Ovary (tissue), 9 donors: ENCODE data around the gene EPX. TPM values are rescaled to one million over a fixed set of nuclear protein-coding genes. Genes with fewer than 3 reads are reported as not detected.

ENCODE experiments used
- DNase-seq, 5 donors: peaks; one replicate each; pipeline ENCODE4 v3.0.0-alpha.2; 2019 to 2020
- H3K27ac ChIP-seq, 2 donors: fragments of 200-600 bp; one replicate each; pipeline versions ENCODE4 v1.5.1 to v1.8.0; 2019 to 2022
- H3K27me3 ChIP-seq: fragments of 200-600 bp; one replicate; pipeline ENCODE4 v1.8.0; 2022
- H3K36me3 ChIP-seq: fragments of 200-600 bp; sonication (generic); one replicate; pipeline ENCODE4 v1.5.1; 2019
- H3K4me1 ChIP-seq: one replicate; pipeline ENCODE4 v1.8.1; 2013; ENCODE audit warnings: mild to moderate bottlenecking, moderate library complexity; ENCODE audit not compliant: insufficient read depth
- H3K4me3 ChIP-seq: fragments of 200-600 bp; sonication (generic); one replicate; pipeline ENCODE4 v1.5.1; 2017
- H3K9me3 ChIP-seq, 2 donors: fragments of 200-600 bp in 1 of 2; sonication (generic) in 1 of 2; one replicate each; pipeline versions ENCODE4 v1.5.1 to v1.8.1; 2013 to 2019; ENCODE audit warnings: mild to moderate bottlenecking in 1 of 2, moderate library complexity in 1 of 2
- EP300 ChIP-seq: sonication (generic); formaldehyde crosslinking; IDR thresholded peaks from one replicate; pipeline ENCODE4 v1.6.1; 2017; ENCODE audit warnings: antibody characterized with exemption
- POLR2A ChIP-seq: fragments of 450-650 bp; IDR thresholded peaks from one replicate; pipeline ENCODE4 v1.6.1; 2017; ENCODE audit warnings: antibody characterized with exemption, mild to moderate bottlenecking, moderate library complexity
- WGBS, 3 donors: extraction: QIAGEN DNeasy Blood & Tissue Kit in 1 of 3; methylation state at CpG; one replicate each; pipeline versions ENCODE4 v1.1.5 to v1.1.7; 2013 to 2017; 5-methylcytosine and 5-hydroxymethylcytosine counted together
- intact Hi-C, 4 donors: fragments of 100-400 bp; cut with DNase I; formaldehyde crosslinking; loops; one replicate each; pipeline versions ENCODE4 v1.11.0 to v1.15.1; 2022 to 2023
- polyA plus RNA-seq, 2 donors: library from polyadenylated mRNA; stranded (reverse); fragments of 200-250 nt in 1 of 2; fragments of 350-450 nt in 1 of 2; fragmentation: Illumina TruSeq in 1 of 2; extraction: RNeasy Lipid Tissue Mini Kit (QIAGEN cat#74804) in 1 of 2; gene quantifications; one replicate each; pipeline ENCODE4 v1.2.3, GENCODE V29; 2013 to 2014
- total RNA-seq, 7 donors: library from RNA; depleted of rRNA in 2 of 7; stranded (reverse); fragments of >200 nt in 2 of 7; fragmentation: NEBNext Ultra II Directional in 3 of 7; extraction: Animal tissue kit (Norgen Biotek cat#: 25700) in 3 of 7; gene quantifications; one replicate each; pipeline versions ENCODE4 v1.1.0 to v1.2.4, GENCODE V29; 2016 to 2023
- TF ChIP-seq, protein P1 (sequence below), 3 donors: fragments of 450-650 bp in 2 of 3; fragments of 200-600 bp in 1 of 3; IDR thresholded peaks; one replicate each; pipeline versions ENCODE4 v1.5.1 to v1.8.0; 2016 to 2022; ENCODE audit warnings: antibody characterized with exemption in 3 of 3, mild to moderate bottlenecking in 1 of 3
- donor health status: DM: no; HTN: no; CAD: no; lungs with moderate emphysema.
- donor health status: DM: no; HTN: no; CAD: no.
- donor health status: Bipolar disorder and iron deficiency.
- donor health status: DM: yes; HTN: yes; CAD: no.
- donor health status: DM: no; HTN: no; CAD: no.
- donor health status: DM: yes; HTN: yes; CAD: no.

EPX gene
- total and polyA plus RNA-seq, 9 donors = not detected

DNA sequence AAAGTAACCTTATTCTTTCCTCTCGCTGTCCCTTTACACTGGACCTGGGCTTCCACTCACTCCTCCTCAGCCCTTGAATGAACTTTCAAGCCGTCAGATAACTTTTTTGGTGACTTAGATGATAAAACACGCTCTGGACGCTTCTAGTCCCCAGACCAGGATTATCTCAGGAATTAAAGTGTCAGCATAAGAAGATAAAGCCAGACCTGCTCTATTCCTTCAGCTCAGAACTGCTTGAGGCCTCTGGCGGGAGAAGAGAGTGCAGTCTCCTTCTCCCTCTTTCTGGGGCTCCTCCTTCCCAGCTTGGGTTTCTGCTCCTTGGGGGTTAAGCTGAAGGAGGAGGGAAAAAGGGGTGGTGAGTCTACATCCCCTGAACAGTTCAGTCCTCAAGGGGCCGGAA, 52.4 kb downstream of the EPX start:
- no peaks in the 10 kb centered on the region for H3K27me3 ChIP-seq
- H3K4me3 ChIP-seq = no peak overlapping the region
- DNase-seq = no peak
- WGBS, 3 donors = 36 to 49% (median 49%) methylated on average over 6 of the region's 6 CpGs
- H3K4me1 ChIP-seq = no peaks in the 10 kb centered on the region
- intact Hi-C loops = no loop called here
- H3K27ac ChIP-seq = no peak overlapping the region
- TF ChIP-seq EP300 (no peak), POLR2A (no peak)
- TF ChIP-seq, protein P1, sequence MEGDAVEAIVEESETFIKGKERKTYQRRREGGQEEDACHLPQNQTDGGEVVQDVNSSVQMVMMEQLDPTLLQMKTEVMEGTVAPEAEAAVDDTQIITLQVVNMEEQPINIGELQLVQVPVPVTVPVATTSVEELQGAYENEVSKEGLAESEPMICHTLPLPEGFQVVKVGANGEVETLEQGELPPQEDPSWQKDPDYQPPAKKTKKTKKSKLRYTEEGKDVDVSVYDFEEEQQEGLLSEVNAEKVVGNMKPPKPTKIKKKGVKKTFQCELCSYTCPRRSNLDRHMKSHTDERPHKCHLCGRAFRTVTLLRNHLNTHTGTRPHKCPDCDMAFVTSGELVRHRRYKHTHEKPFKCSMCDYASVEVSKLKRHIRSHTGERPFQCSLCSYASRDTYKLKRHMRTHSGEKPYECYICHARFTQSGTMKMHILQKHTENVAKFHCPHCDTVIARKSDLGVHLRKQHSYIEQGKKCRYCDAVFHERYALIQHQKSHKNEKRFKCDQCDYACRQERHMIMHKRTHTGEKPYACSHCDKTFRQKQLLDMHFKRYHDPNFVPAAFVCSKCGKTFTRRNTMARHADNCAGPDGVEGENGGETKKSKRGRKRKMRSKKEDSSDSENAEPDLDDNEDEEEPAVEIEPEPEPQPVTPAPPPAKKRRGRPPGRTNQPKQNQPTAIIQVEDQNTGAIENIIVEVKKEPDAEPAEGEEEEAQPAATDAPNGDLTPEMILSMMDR (IDR thresholded peaks at IDR 0.05) = no peak
- H3K9me3 ChIP-seq = no peaks in the 10 kb centered on the region
- H3K36me3 ChIP-seq = no peaks in the 10 kb centered on the region

DNA sequence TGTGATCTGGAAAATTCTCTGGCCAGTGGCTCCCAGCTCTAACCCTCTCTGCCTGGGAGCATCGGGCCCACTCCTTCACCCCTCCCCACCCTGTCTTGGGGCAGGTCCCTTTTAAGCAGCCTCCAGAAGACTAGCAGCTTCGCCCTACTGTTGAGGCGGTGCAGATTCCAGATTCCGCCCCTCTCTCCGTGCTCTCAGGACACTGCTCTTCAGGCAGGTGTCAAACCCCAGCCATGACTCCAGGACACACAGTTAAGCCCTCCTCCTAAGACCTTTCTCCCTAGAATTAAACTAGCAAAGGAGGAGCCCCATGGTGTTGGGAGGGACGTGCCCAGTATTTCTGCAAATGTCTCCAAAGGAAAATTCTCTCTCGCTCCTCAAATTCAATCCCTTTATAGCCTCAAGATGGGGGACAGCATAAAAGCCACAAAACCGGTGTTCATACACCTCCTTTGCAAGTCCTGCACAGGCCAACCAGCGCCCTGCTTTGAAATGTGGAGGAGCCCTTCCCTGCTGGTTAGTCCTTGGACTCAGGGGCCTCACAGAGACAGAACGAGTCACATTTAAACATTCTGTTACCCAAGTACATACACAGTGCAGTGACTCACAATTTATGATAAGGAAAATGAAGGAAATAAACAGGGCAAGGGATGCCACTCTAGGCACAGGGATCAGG, 53.0 kb downstream of the EPX start:
- TF ChIP-seq EP300 (no peak), POLR2A (no peak)
- TF ChIP-seq, protein P1 (IDR thresholded peaks at IDR 0.05) = no peak
- no peak for DNase-seq
- H3K4me3 ChIP-seq = no peak overlapping the region
- H3K9me3 ChIP-seq = no peaks in the 10 kb centered on the region
- H3K27me3 ChIP-seq = no peaks in the 10 kb centered on the region
- WGBS, 3 donors = 51 to 54% (median 53%) methylated on average over 10 of the region's 10 CpGs
- intact Hi-C loops = no loop called here
- no peaks in the 10 kb centered on the region for H3K4me1 ChIP-seq
- no peaks in the 10 kb centered on the region for H3K36me3 ChIP-seq
- H3K27ac ChIP-seq = no peak overlapping the region

DNA sequence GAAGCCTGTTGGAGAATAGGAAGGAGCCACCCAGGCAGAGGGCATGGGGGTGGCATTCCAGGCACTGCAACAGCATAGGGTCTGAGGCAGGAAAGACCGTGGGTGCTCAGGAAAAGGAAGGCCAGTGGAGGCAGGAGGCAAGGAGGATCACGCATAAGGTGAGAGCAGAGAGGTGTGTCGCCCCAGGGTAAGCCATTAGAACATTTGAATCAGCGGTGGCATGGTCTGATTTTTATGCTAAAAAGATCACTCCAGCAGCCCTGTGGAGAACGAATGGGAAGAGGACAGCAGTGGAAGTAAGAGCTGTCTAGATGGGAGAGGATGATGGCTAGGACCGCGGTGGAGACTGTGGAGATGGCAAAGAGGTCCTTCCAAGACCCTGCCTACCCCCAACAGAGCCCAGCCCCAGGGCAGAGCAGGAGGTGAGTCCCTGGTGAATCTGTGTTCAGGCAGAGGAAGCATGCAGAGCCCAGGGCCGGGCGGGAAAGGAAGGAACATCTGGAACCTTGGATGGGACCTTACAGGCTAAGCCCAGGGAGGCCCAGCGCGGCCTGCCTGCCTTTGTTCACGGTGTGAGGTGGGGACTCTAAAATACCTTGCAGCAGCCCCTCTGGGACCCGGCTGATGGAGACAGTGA, 53.7 kb downstream of the EPX start:
- 71 to 78% (median 75%) methylated on average over 13 of the region's 13 CpGs for WGBS, 3 donors
- Histone ChIP-seq H3K4me3 (no peak overlapping the region), H3K9me3 (no peaks in the 10 kb centered on the region), H3K36me3 (no peaks in the 10 kb centered on the region), H3K27ac (no peak overlapping the region), H3K4me1 (no peaks in the 10 kb centered on the region), H3K27me3 (no peaks in the 10 kb centered on the region)
- DNase-seq = no peak
- intact Hi-C loops = no loop called here
- TF ChIP-seq EP300 (no peak), POLR2A (no peak)
- TF ChIP-seq, protein P1 (IDR thresholded peaks at IDR 0.05) = no peak

DNA sequence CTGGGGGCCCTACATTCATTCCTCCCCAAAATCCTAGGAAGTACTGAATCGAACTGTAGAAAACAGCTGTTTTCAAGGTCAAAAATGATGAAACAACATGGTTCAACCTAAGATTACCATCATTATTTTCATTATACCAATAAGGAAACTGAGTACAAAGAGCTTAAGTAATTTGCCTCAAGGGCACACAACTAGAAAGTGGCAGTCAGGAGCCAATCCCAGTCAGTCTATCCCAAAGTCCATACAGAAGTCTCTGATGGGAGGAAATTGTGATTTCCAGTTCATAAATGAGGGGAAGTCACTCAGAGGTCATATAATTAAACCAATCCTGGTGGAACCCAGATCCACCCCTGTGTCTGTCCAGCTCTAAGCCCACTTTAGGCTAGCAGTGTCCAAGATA, 54.3 kb downstream of the EPX start:
- Histone ChIP-seq H3K27ac (no peak overlapping the region), H3K4me1 (no peaks in the 10 kb centered on the region), H3K36me3 (no peaks in the 10 kb centered on the region), H3K4me3 (no peak overlapping the region), H3K27me3 (no peaks in the 10 kb centered on the region), H3K9me3 (no peaks in the 10 kb centered on the region)
- DNase-seq = no peak
- intact Hi-C loops = no loop called here
- TF ChIP-seq, protein P1 (IDR thresholded peaks at IDR 0.05) = no peak
- TF ChIP-seq EP300 = no peak
- no peak for TF ChIP-seq POLR2A
- 7 to 44% (median 10%) methylated on average over 1 of the region's 1 CpG for WGBS, 3 donors
